Smooth muscle cell (in vitro differentiated cells): Measurements from ENCODE around the gene STARD10. TPM values are rescaled to one million over a fixed set of nuclear protein-coding genes. Genes with fewer than 3 reads are reported as not detected.

ENCODE experiments used
- DNase-seq: peaks from one replicate; lab custom pipeline; 2025; ENCODE audit not compliant: unreplicated experiment; lab: John Stamatoyannopoulos, UW
- H2AFZ ChIP-seq: fragments of 200-600 bp; sonication (generic); 2 replicates; pipeline ENCODE4 v1.6.0; 2016; ENCODE audit warnings: antibody characterized with exemption, low read depth, mild to moderate bottlenecking
- H3F3A ChIP-seq: fragments of 200-600 bp; sonication (generic); 2 replicates; pipeline ENCODE4 v1.6.0; 2017; ENCODE audit warnings: antibody characterized with exemption, low read depth
- H3K27ac ChIP-seq: fragments of 200-600 bp; sonication (generic); 2 replicates; pipeline ENCODE4 v1.5.1; 2016; ENCODE audit warnings: low read depth, mild to moderate bottlenecking
- H3K27me3 ChIP-seq: fragments of 200-600 bp; sonication (generic); 2 replicates; pipeline ENCODE4 v1.6.1; 2016; ENCODE audit warnings: low read depth, mild to moderate bottlenecking
- H3K36me3 ChIP-seq: fragments of 200-600 bp; sonication (generic); 2 replicates; pipeline ENCODE4 v1.5.1; 2016; ENCODE audit warnings: low read depth
- H3K4me1 ChIP-seq: fragments of 200-600 bp; sonication (generic); 2 replicates; pipeline ENCODE4 v1.5.1; 2016; ENCODE audit warnings: low read depth
- H3K4me2 ChIP-seq: fragments of 200-600 bp; sonication (generic); 2 replicates; pipeline ENCODE4 v1.6.0; 2016; ENCODE audit warnings: mild to moderate bottlenecking
- H3K4me3 ChIP-seq: fragments of 200-600 bp; sonication (generic); 2 replicates; pipeline ENCODE4 v1.5.1; 2016; ENCODE audit warnings: mild to moderate bottlenecking
- H3K79me2 ChIP-seq: fragments of 200-600 bp; sonication (generic); 2 replicates; pipeline ENCODE4 v1.6.0; 2016; ENCODE audit warnings: low read depth, mild to moderate bottlenecking
- H3K9ac ChIP-seq: fragments of 200-600 bp; sonication (generic); 2 replicates; pipeline ENCODE4 v1.6.0; 2016; ENCODE audit warnings: low read depth
- H3K9me3 ChIP-seq: fragments of 200-600 bp; sonication (generic); replicated peaks from 2 replicates; pipeline ENCODE4 v1.5.1; 2016; ENCODE audit warnings: low read depth
- H4K20me1 ChIP-seq: fragments of 200-600 bp; sonication (generic); 2 replicates; pipeline ENCODE4 v1.6.0; 2016; ENCODE audit warnings: low read depth
- CTCF ChIP-seq: fragments of 200-600 bp; sonication (generic); IDR thresholded peaks from 2 replicates; pipeline ENCODE4 v1.5.1; 2017; ENCODE audit warnings: borderline replicate concordance, mild to moderate bottlenecking, antibody characterized with exemption; ENCODE audit not compliant: insufficient read depth, poor library complexity, severe bottlenecking
- WGBS: methylation state at CpG from one replicate; pipeline ENCODE4 v1.1.7; 2016; ENCODE audit warnings: low lambda C conversion rate; 5-methylcytosine and 5-hydroxymethylcytosine counted together
- polyA plus RNA-seq: library from polyadenylated mRNA; unstranded; fragments of >200 nt; fragmentation: Nextera tagmentation; extraction: Ambion mirVana; gene quantifications from 2 replicates; pipeline ENCODE4 v1.2.1, GENCODE V29; 2016
- total RNA-seq: library from RNA; depleted of rRNA; stranded (reverse); fragments of >200 nt; gene quantifications from 2 replicates; pipeline ENCODE4 v1.2.3, GENCODE V29; 2014

The STARD10 gene
- total and polyA plus RNA-seq, 2 experiments from 2014 or later, result 87.7 to 130 TPM

GRCh38 chr11:72775288-72776110 lies 18.3 kb downstream of the STARD10 start:
- peaks cover 9% of the 10 kb centered on the region for H4K20me1 ChIP-seq
- H3F3A ChIP-seq, result peaks cover 18% of the 10 kb centered on the region
- no peak for TF ChIP-seq CTCF
- no peaks in the 10 kb centered on the region for H3K36me3 ChIP-seq
- no peak for DNase-seq
- no peak overlapping the region for H3K4me3 ChIP-seq
- H3K79me2 ChIP-seq, result peaks cover 9% of the 10 kb centered on the region
- no peak overlapping the region for H3K4me2 ChIP-seq
- H3K27ac ChIP-seq, result peak overlapping the region; percentile 97
- no peak overlapping the region for H3K9ac ChIP-seq
- no peaks in the 10 kb centered on the region for H3K9me3 ChIP-seq
- H3K4me1 ChIP-seq, result peaks cover 19% of the 10 kb centered on the region
- WGBS, result 91% methylated on average over 7 of the region's 7 CpGs
- H3K27me3 ChIP-seq, result no peaks in the 10 kb centered on the region
- H2AFZ ChIP-seq, result no peak overlapping the region

- peaks cover 9% of the 10 kb centered on the region for H4K20me1 ChIP-seq
- H3K9ac ChIP-seq, result peak overlapping the region; percentile 47
- 86% methylated on average over 6 of the region's 6 CpGs for WGBS
These were observed 19.3 kb downstream of the STARD10 start for GRCh38 chr11:72774499-72774898.

GRCh38 chr11:72773696-72774095 lies 20.2 kb downstream of the STARD10 start:
- DNase-seq, result no peak
- Histone ChIP-seq H3K9ac (peak overlapping the region; percentile 47), H4K20me1 (peaks cover 14% of the 10 kb centered on the region), H3K4me2 (peak overlapping the region; percentile 4), H3K9me3 (no peaks in the 10 kb centered on the region), H3F3A (peaks cover 18% of the 10 kb centered on the region), H3K4me3 (no peak overlapping the region), H2AFZ (no peak overlapping the region), H3K4me1 (peaks cover 19% of the 10 kb centered on the region), H3K27me3 (no peaks in the 10 kb centered on the region), H3K79me2 (peaks cover 21% of the 10 kb centered on the region), H3K36me3 (no peaks in the 10 kb centered on the region), H3K27ac (peak overlapping the region; percentile 97)
- WGBS, result 15% methylated on average over 6 of the region's 6 CpGs
- no peak for TF ChIP-seq CTCF

More at GRCh38 chr11:72774499-72774898, 19.3 kb downstream of the STARD10 start:
- H3K36me3 ChIP-seq, result no peaks in the 10 kb centered on the region
- H2AFZ ChIP-seq, result no peak overlapping the region
- H3K4me3 ChIP-seq, result no peak overlapping the region
- H3K27ac ChIP-seq, result peak overlapping the region; percentile 97
- no peak for DNase-seq
- no peak overlapping the region for H3K4me2 ChIP-seq
- H3K9me3 ChIP-seq, result no peaks in the 10 kb centered on the region
- peaks cover 18% of the 10 kb centered on the region for H3F3A ChIP-seq
- TF ChIP-seq CTCF, result no peak
- no peaks in the 10 kb centered on the region for H3K27me3 ChIP-seq
- peaks cover 19% of the 10 kb centered on the region for H3K4me1 ChIP-seq
- H3K79me2 ChIP-seq, result peaks cover 17% of the 10 kb centered on the region
